GM23338 (cell line): ENCODE results near the gene OBSL1. TPM values are rescaled to one million over a fixed set of nuclear protein-coding genes. Genes with fewer than 3 reads are reported as not detected.

Experiments used
- ATAC-seq: fragments of 200-7000 bp; cut with Tn5 transposase; 3 replicates; pipeline ENCODE4 v1.9.1; 2020
- DNase-seq: peaks from one replicate; pipeline ENCODE4 v3.0.0-alpha.2; 2015; ENCODE audit warnings: low spot score
- H2AFZ ChIP-seq: fragments of 200-600 bp; sonication (generic); 2 replicates; pipeline ENCODE4 v1.8.0; 2016; ENCODE audit warnings: antibody characterized with exemption, mild to moderate bottlenecking, moderate library complexity
- H3F3A ChIP-seq: fragments of 200-600 bp; sonication (generic); replicated peaks from 2 replicates; pipeline ENCODE4 v1.8.0; 2017; ENCODE audit warnings: antibody characterized with exemption, mixed run types, low read depth
- H3K27ac ChIP-seq: fragments of 200-600 bp; sonication (generic); 2 replicates; pipeline ENCODE4 v1.6.1; 2016; ENCODE audit warnings: low read depth
- H3K27me3 ChIP-seq: fragments of 200-600 bp; sonication (generic); 2 replicates; pipeline ENCODE4 v1.8.0; 2016; ENCODE audit warnings: mild to moderate bottlenecking, mixed run types, moderate library complexity; ENCODE audit not compliant: insufficient read depth
- H3K36me3 ChIP-seq: fragments of 200-600 bp; sonication (generic); 2 replicates; pipeline ENCODE4 v1.8.0; 2016; ENCODE audit warnings: mild to moderate bottlenecking; ENCODE audit not compliant: insufficient read depth
- H3K4me1 ChIP-seq: fragments of 200-600 bp; sonication (generic); 2 replicates; pipeline ENCODE4 v1.8.0; 2016; ENCODE audit warnings: mild to moderate bottlenecking, moderate library complexity; ENCODE audit not compliant: insufficient read depth
- H3K4me2 ChIP-seq: fragments of 200-600 bp; sonication (generic); 2 replicates; pipeline ENCODE4 v1.7.1; 2017; ENCODE audit warnings: mixed run types
- H3K4me3 ChIP-seq: fragments of 200-600 bp; sonication (generic); 2 replicates; pipeline ENCODE4 v1.6.1; 2016; ENCODE audit warnings: mixed run types
- H3K79me2 ChIP-seq: fragments of 200-600 bp; sonication (generic); replicated peaks from 2 replicates; pipeline ENCODE4 v1.8.0; 2017; ENCODE audit warnings: mild to moderate bottlenecking; ENCODE audit not compliant: insufficient read depth
- H3K9me2 ChIP-seq: fragments of 200-600 bp; sonication (generic); 2 replicates; pipeline ENCODE4 v1.8.0; 2017; ENCODE audit not compliant: insufficient read depth
- H4K20me1 ChIP-seq: fragments of 200-600 bp; sonication (generic); replicated peaks from 2 replicates; pipeline ENCODE4 v1.8.0; 2017; ENCODE audit warnings: mild to moderate bottlenecking; ENCODE audit not compliant: insufficient read depth
- H3K27ac Mint-ChIP-seq: 2 replicates; pipeline ENCODE4 v1.8.0; 2020; ENCODE audit warnings: inconsistent platforms, mild to moderate bottlenecking, moderate library complexity, mixed read lengths
- H3K27me3 Mint-ChIP-seq: 3 replicates; pipeline ENCODE4 v1.8.0; 2022; ENCODE audit warnings: low read depth, mild to moderate bottlenecking, moderate library complexity, mixed read lengths, inconsistent platforms; ENCODE audit not compliant: insufficient read depth, poor library complexity
- H3K36me3 Mint-ChIP-seq: 3 replicates; pipeline ENCODE4 v1.8.0; 2021; ENCODE audit warnings: low read depth, mild to moderate bottlenecking, inconsistent platforms, moderate library complexity, mixed read lengths
- H3K4me1 Mint-ChIP-seq: 3 replicates; pipeline ENCODE4 v1.8.0; 2020; ENCODE audit warnings: mild to moderate bottlenecking, inconsistent platforms, mixed read lengths
- H3K4me3 Mint-ChIP-seq: 3 replicates; pipeline ENCODE4 v1.8.0; 2021; ENCODE audit warnings: moderate library complexity, mild to moderate bottlenecking, inconsistent platforms, mixed read lengths
- H3K9me3 Mint-ChIP-seq: 3 replicates; pipeline ENCODE4 v1.8.0; 2020; ENCODE audit warnings: moderate library complexity, mild to moderate bottlenecking, inconsistent platforms, mixed read lengths
- CREB1 ChIP-seq: fragments of 250-450 bp; sonication (Bioruptor Pico); IDR thresholded peaks from 2 replicates; pipeline ENCODE4 v1.5.0; 2020; ENCODE audit warnings: low read depth, mild to moderate bottlenecking, moderate library complexity
- CTCF ChIP-seq, 2 experiments: fragments of 200-600 bp in 1 of 2; sonication (generic) in 1 of 2; conservative IDR thresholded peaks; 2 replicates each; pipeline versions ENCODE4 v1.5.1 to v1.6.1; 2016 to 2017; ENCODE audit warnings: antibody characterized with exemption in 2 of 2, low read depth in 2 of 2, mild to moderate bottlenecking in 2 of 2, moderate library complexity in 1 of 2
- ETS1 ChIP-seq: IDR thresholded peaks from 2 replicates; pipeline ENCODE4 v1.6.1; 2016; ENCODE audit warnings: antibody characterized with exemption
- EZH2 ChIP-seq: fragments of 200-600 bp; sonication (generic); IDR thresholded peaks from one replicate; pipeline ENCODE4 v1.8.0; 2017; ENCODE audit warnings: antibody characterized with exemption, mild to moderate bottlenecking, low read depth; ENCODE audit not compliant: unreplicated experiment
- EZH2phosphoT487 ChIP-seq: fragments of 200-600 bp; sonication (generic); IDR thresholded peaks from one replicate; pipeline ENCODE4 v1.8.1; 2018; ENCODE audit warnings: antibody characterized with exemption; ENCODE audit not compliant: unreplicated experiment
- JUNB ChIP-seq: IDR thresholded peaks from one replicate; pipeline ENCODE4 v1.6.1; 2016; ENCODE audit warnings: antibody characterized with exemption; ENCODE audit not compliant: unreplicated experiment
- NANOG ChIP-seq: IDR thresholded peaks from 2 replicates; pipeline ENCODE4 v1.6.1; 2016; ENCODE audit warnings: antibody characterized with exemption, borderline replicate concordance
- POLR2AphosphoS5 ChIP-seq: IDR thresholded peaks from 2 replicates; pipeline ENCODE4 v1.6.1; 2016; ENCODE audit warnings: antibody characterized with exemption, low read depth
- REST ChIP-seq: IDR thresholded peaks from one replicate; pipeline ENCODE4 v1.6.1; 2018; ENCODE audit warnings: antibody characterized with exemption; ENCODE audit not compliant: unreplicated experiment
- STAT1 ChIP-seq: IDR thresholded peaks from one replicate; pipeline ENCODE4 v1.6.1; 2016; ENCODE audit warnings: antibody characterized with exemption; ENCODE audit not compliant: unreplicated experiment
- ZNF114 ChIP-seq: fragments of 250-450 bp; sonication (Bioruptor Pico); IDR thresholded peaks from 2 replicates; pipeline ENCODE4 v1.5.0; 2020; ENCODE audit warnings: mild to moderate bottlenecking, moderate library complexity
- ZNF331 ChIP-seq: fragments of 250-450 bp; sonication (Bioruptor Pico); IDR thresholded peaks from 2 replicates; pipeline ENCODE4 v1.5.0; 2020; ENCODE audit warnings: low read depth, mild to moderate bottlenecking, moderate library complexity
- ZNF462 ChIP-seq: fragments of 250-450 bp; sonication (Bioruptor Pico); IDR thresholded peaks from 2 replicates; pipeline ENCODE4 v1.5.0; 2020; ENCODE audit warnings: mild to moderate bottlenecking, moderate library complexity
- polyA plus RNA-seq: library from polyadenylated mRNA; unstranded; fragments of >200 nt; fragmentation: Nextera tagmentation; extraction: Ambion mirVana; gene quantifications from 2 replicates; pipeline ENCODE4 v1.2.1, GENCODE V29; 2016
- total RNA-seq: library from RNA; depleted of rRNA; stranded (reverse); fragments of >200 nt; shearing (Covaris generic); gene quantifications from 2 replicates; pipeline ENCODE4 v1.2.3, GENCODE V29; 2014

The OBSL1 gene
- total and polyA plus RNA-seq, 2 experiments from 2014 or later: 94.9 to 207 TPM

- no peaks in the 10 kb centered on the region; the same call in 1 of the 2 replicates for H3K36me3 ChIP-seq
- no peak overlapping the region for H3K4me3 ChIP-seq
- no peak overlapping the region for H3K27ac ChIP-seq
- Mint-ChIP-seq H3K4me1 (peaks cover 59% of the 10 kb centered on the region), H3K36me3 (no peaks in the 10 kb centered on the region; the same call in 2 of the 3 replicates), H3K27me3 (peaks cover 38% of the 10 kb centered on the region), H3K27ac (no peak overlapping the region), H3K9me3 (no peaks in the 10 kb centered on the region), H3K4me3 (no peak overlapping the region)
- peaks cover 39% of the 10 kb centered on the region for H3K27me3 ChIP-seq
- H3K79me2 ChIP-seq: no peaks in the 10 kb centered on the region
- no peak for ATAC-seq
- DNase-seq: no peak
- H2AFZ ChIP-seq: no peak overlapping the region
- peaks cover 22% of the 10 kb centered on the region for H3F3A ChIP-seq
- H3K4me1 ChIP-seq: peaks cover 31% of the 10 kb centered on the region
- TF ChIP-seq EZH2 (no peak), CREB1 (CRISPR knock-in tag) (no peak), ETS1 (no peak), REST (no peak), NANOG (no peak), POLR2AphosphoS5 (no peak), EZH2phosphoT487 (no peak), ZNF114 (no peak), STAT1 (no peak), CTCF (conservative IDR thresholded peaks at IDR 0.05; ENCODE audit: low read depth in 2 of 2) (no peak), ZNF331 (no peak), ZNF462 (CRISPR knock-in tag) (no peak), JUNB (no peak)
- no peaks in the 10 kb centered on the region for H3K9me2 ChIP-seq
- no peaks in the 10 kb centered on the region for H4K20me1 ChIP-seq
- H3K4me2 ChIP-seq: peak overlapping the region; percentile 32; the same call in 1 of the 2 replicates
These were observed 45.7 kb downstream of the OBSL1 start for GRCh38 chr2:219525533-219526232.
